Measurements from ENCODE around the gene SMARCD2.

The SMARCD2 gene

GRCh38 chr17:63843910-63844677, 1.6 kb upstream of the SMARCD2 start:
- H3K4me3 ChIP-seq (replicated peaks in 1 of 2; ENCODE audit: low read depth in 2 of 2, low read length in 2 of 2), result no peak overlapping the region
- no peak for TF ChIP-seq CTCF (IDR thresholded peaks at IDR 0.05; ENCODE audit: low read depth, low read length)
- peak in 1 of 2 donors; percentile 16 for DNase-seq (ENCODE audit: low read depth in 2 of 2)

GRCh38 chr17:63843387-63843888, 953 bp upstream of the SMARCD2 start:
- DNase-seq (ENCODE audit: low read depth in 2 of 2), result peak; percentile 90 to 98
- peak overlapping the region; percentile 42 to 45 for H3K4me3 ChIP-seq (replicated peaks in 1 of 2; ENCODE audit: low read depth in 2 of 2, low read length in 2 of 2)

GRCh38 chr17:63842173-63842539, 329 bp downstream of the SMARCD2 start:
- DNase-seq (ENCODE audit: low read depth in 2 of 2), result peak in 1 of 2 donors; percentile 20
- no peak for TF ChIP-seq CTCF (IDR thresholded peaks at IDR 0.05; ENCODE audit: low read depth, low read length)
- peak overlapping the region; percentile 90 for H3K4me3 ChIP-seq (replicated peaks in 1 of 2; ENCODE audit: low read depth in 2 of 2, low read length in 2 of 2)

- no peak for TF ChIP-seq CTCF (IDR thresholded peaks at IDR 0.05; ENCODE audit: low read depth, low read length)
- H3K4me3 ChIP-seq (replicated peaks in 1 of 2; ENCODE audit: low read depth in 2 of 2, low read length in 2 of 2), result peak overlapping the region; percentile 90
- DNase-seq (ENCODE audit: low read depth in 2 of 2), result peak; percentile 45 to 74
Observed at GRCh38 chr17:63841350-63842172, 924 bp downstream of the SMARCD2 start.

GRCh38 chr17:63840591-63841349, 1.7 kb downstream of the SMARCD2 start:
- no peak for TF ChIP-seq CTCF (IDR thresholded peaks at IDR 0.05; ENCODE audit: low read depth, low read length)
- DNase-seq (ENCODE audit: low read depth in 2 of 2), result peak in 1 of 2 donors; percentile 52
- peak overlapping the region; percentile 90 for H3K4me3 ChIP-seq (replicated peaks in 1 of 2; ENCODE audit: low read depth in 2 of 2, low read length in 2 of 2)

- DNase-seq (ENCODE audit: low read depth in 2 of 2), result peak; percentile 77 to 96
- no peak overlapping the region for H3K4me3 ChIP-seq (replicated peaks in 1 of 2; ENCODE audit: low read depth in 2 of 2, low read length in 2 of 2)
- no peak for TF ChIP-seq CTCF (IDR thresholded peaks at IDR 0.05; ENCODE audit: low read depth, low read length)
Observed at GRCh38 chr17:63838631-63839171, 3.8 kb downstream of the SMARCD2 start.
